AG09309 (cell line): ENCODE data around the gene CD109.
A peak's percentile ranks its signal among the peaks of the same experiment; 100 is the strongest.

Source experiments
- DNase-seq: peaks from one replicate; pipeline ENCODE4 v3.0.0-alpha.2; 2010; ENCODE audit warnings: low read depth
- H3K4me3 ChIP-seq: 2 replicates; pipeline ENCODE4 v1.5.1; 2011; ENCODE audit warnings: mild to moderate bottlenecking, low read depth, low read length, moderate library complexity; ENCODE audit not compliant: control insufficient read depth
- TF ChIP-seq, protein P1 (sequence below): IDR thresholded peaks from 2 replicates; pipeline ENCODE4 v1.5.1; 2011; ENCODE audit warnings: mild to moderate bottlenecking, low read depth, low read length, inconsistent platforms; ENCODE audit not compliant: insufficient read depth, control insufficient read depth; ENCODE audit errors: missing control alignments

CD109 gene

DNA sequence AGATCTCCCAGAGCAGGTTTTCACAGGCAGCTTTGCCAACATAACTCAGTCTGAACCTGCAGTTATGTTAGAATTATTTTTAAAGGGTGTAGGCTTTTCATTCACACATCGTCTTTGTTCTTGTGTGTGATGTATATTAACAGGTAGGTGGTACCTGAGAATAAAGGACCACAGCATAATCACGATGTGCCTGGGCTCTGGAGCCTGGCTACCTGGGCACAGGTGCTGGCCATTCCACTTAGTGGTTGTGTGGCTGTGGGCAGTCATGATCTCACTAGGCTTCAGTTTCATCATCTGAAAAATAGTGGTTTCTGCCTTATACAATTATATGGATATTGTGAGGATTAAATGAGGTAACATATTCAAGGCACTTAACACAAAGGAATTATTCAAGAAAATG is 6.4 kb downstream of the CD109 start:
- H3K4me3 ChIP-seq = no peak overlapping the region
- TF ChIP-seq, protein P1, sequence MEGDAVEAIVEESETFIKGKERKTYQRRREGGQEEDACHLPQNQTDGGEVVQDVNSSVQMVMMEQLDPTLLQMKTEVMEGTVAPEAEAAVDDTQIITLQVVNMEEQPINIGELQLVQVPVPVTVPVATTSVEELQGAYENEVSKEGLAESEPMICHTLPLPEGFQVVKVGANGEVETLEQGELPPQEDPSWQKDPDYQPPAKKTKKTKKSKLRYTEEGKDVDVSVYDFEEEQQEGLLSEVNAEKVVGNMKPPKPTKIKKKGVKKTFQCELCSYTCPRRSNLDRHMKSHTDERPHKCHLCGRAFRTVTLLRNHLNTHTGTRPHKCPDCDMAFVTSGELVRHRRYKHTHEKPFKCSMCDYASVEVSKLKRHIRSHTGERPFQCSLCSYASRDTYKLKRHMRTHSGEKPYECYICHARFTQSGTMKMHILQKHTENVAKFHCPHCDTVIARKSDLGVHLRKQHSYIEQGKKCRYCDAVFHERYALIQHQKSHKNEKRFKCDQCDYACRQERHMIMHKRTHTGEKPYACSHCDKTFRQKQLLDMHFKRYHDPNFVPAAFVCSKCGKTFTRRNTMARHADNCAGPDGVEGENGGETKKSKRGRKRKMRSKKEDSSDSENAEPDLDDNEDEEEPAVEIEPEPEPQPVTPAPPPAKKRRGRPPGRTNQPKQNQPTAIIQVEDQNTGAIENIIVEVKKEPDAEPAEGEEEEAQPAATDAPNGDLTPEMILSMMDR = no peak
- no peak for DNase-seq

DNA sequence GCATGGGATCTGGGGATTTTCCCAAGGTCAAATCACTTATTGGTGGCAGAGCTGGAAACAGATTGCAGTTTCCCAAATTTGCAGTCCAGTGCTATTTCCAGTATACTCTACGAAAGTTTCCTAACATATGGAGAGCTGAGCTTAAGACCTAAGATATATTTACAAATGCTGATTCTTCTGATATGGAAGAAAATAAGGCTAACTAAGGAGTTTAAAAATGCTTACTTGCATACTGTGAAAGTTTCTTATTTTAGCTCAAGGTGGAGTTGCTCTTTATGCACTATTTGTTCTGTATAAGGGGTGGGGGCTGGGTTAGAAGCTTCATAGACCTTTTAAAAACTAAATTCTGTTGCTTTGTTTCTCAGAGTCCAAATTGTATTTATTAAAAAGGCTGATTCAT is 7.5 kb downstream of the CD109 start:
- no peak for DNase-seq
- TF ChIP-seq, protein P1 = no peak
- no peak overlapping the region for H3K4me3 ChIP-seq

DNA sequence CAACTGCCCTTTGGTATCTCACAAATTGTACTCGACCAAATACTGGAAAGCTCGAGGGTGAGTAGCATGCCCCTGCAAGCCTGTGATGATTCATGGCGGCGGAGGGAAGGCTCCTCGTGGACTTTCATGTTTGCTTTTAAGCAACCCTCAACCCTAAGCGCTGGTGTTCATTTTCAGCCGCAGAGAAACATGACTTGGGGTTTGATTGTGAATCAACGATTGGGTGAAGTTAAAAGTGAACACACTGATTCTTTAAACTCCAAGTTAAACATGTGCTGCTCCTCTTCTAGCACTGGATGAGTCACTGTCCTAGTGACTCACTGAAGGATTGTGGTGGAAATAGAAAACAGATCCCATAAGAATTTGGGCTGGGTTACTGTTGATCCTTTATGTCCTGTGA is 8.3 kb downstream of the CD109 start:
- peak; percentile 95 for DNase-seq
- no peak overlapping the region for H3K4me3 ChIP-seq
- TF ChIP-seq, protein P1 = no peak

DNA sequence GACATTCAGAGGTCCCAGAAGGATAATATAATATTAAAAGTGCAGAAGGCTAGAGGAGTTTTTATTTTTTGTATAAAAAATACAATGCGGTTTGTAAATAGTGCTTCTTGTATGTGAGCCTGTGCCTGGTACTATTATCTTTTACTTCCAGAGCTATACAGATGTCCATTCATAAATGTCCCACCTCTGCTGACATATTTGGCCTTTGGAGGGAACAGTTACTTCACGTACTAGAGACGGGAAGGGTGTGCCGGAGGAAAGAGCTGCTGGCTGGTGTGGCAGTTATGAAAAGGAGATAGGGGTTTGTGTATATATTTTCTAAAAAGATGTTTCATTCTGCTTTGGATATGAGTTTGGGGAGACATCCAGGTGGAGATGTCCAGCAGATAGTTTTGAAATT is 8.8 kb downstream of the CD109 start:
- DNase-seq = no peak
- TF ChIP-seq, protein P1 = no peak
- no peak overlapping the region for H3K4me3 ChIP-seq

DNA sequence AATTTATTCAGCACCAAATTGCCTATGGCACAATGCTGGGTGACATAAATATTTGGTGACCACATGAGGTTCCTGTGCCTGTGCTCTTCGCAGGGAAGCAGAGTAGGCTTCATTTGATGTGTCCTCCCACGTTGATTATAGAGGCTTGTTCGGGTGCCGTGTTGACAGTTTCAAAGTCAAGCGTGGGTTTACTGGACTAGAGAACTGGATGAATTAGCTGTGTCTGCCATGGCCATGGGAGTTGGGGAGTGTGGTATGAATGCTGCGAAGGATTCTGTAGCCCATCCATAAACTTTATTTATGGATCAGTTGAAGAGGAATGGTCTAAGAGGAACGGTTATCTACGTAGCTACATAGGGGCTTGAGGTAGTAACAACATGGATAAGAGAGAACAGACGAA is 11.0 kb downstream of the CD109 start:
- TF ChIP-seq, protein P1 = no peak
- no peak for DNase-seq
- H3K4me3 ChIP-seq = no peak overlapping the region

DNA sequence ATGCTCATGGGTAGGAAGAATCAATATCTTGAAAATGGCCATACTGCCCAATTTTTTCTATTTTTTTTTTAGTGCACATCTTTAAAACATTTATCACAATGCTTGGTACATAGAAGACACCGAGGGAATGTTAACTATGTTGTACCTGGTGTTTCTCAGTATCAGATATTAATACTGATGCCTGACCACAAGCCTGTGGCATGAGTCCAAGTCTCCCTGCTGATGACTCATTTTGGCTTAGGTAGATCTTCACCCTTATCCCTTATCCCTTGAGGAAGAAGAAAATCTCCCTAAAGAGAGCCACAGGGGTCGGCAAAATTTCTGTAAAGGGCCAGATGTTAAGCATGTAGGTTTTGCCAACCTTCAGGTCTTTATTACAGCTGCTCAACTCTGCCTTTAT is 14.5 kb downstream of the CD109 start:
- no peak for DNase-seq
- TF ChIP-seq, protein P1 = no peak
- H3K4me3 ChIP-seq = no peak overlapping the region

DNA sequence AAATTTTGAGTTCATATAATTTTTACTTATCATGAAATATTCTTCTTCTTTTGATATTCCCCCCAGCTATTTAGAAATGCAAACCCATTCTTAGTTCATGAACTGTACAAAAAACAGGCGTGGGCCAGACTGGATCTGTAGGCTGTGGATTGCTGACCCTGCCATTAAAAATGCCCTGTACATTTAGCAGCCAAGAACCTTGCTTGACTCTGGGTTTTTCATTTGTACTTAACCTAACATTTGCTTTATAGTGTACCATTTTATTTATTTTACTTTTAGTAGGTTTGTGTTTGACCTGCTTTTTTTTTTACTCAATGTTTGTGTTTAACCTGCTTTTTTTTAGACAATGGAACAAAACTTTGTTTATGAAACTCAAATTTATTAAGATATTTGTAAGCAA is 14.9 kb downstream of the CD109 start:
- TF ChIP-seq, protein P1 = no peak
- no peak for DNase-seq
- H3K4me3 ChIP-seq = no peak overlapping the region
